ENCODE measurements around the gene THRSP. TPM values are rescaled to one million over a fixed set of nuclear protein-coding genes. Genes with fewer than 3 reads are reported as not detected.

THRSP gene
- total RNA-seq, 2 experiments from 2014 or later, result not detected

DNA sequence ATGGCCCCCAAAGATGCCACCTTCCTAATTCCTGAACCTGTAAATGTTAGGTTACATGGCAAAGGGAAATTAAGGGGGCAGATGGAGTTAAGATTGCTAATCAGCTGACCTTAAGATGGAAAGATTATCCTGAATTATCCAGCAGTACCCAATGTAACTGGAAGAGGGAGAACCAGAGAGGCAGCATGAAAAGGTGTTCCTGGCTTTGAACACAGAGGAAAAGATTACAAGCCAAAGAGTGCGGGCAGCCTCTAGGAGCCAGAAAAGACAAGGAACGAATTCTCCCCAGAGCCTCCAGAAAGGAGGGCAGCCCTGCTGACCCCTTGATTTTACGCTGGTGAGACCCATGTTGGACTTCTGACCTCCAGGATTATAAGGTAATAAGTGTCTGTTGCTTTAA lies 15.1 kb upstream of the THRSP start:
- DNase-seq, result no peak
- TF ChIP-seq, protein P1, sequence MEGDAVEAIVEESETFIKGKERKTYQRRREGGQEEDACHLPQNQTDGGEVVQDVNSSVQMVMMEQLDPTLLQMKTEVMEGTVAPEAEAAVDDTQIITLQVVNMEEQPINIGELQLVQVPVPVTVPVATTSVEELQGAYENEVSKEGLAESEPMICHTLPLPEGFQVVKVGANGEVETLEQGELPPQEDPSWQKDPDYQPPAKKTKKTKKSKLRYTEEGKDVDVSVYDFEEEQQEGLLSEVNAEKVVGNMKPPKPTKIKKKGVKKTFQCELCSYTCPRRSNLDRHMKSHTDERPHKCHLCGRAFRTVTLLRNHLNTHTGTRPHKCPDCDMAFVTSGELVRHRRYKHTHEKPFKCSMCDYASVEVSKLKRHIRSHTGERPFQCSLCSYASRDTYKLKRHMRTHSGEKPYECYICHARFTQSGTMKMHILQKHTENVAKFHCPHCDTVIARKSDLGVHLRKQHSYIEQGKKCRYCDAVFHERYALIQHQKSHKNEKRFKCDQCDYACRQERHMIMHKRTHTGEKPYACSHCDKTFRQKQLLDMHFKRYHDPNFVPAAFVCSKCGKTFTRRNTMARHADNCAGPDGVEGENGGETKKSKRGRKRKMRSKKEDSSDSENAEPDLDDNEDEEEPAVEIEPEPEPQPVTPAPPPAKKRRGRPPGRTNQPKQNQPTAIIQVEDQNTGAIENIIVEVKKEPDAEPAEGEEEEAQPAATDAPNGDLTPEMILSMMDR (IDR thresholded peaks at IDR 0.05), result no peak
- H3K27me3 ChIP-seq (ENCODE audit: control insufficient read depth in 1 of 2, insufficient read depth in 2 of 2, low read length in 2 of 2), result no peaks in the 10 kb centered on the region

DNA sequence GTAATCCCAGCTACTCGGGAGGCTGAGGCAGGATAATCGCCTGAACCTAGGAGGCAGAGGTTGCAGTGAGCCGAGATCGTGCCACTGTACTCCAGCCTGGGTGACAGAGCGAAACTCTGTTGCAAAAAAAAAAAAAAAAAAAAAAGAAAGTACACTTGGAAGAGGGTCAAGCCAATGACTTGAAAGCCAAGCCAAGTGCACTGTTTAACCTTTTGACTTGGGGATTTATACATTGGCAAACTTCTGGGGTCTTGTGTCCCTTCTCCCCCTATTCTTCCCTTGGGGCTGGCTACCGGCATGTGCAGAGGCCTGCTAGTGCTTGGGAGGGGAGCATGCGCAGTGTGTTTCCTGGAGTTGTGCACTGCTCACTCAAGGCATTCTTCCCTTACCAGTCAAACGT lies 14.3 kb upstream of the THRSP start:
- H3K36me3 Mint-ChIP-seq (ENCODE audit: low read depth), result no peaks in the 10 kb centered on the region
- CTCF ChIA-PET, result no interaction called here
- Histone ChIP-seq H3K4me3 (ENCODE audit: low read length) (no peak overlapping the region), H3K27ac (ENCODE audit: low read depth in 1 of 2, low read length in 2 of 2) (no peak overlapping the region), H3K27me3 (ENCODE audit: control insufficient read depth in 1 of 2, insufficient read depth in 2 of 2, low read length in 2 of 2) (no peaks in the 10 kb centered on the region), H3K4me1 (ENCODE audit: insufficient read depth, low read length) (peaks cover 10% of the 10 kb centered on the region), H3K9me3 (ENCODE audit: control insufficient read depth in 1 of 2, insufficient read depth in 1 of 2, low read length in 2 of 2) (no peaks in the 10 kb centered on the region), H3K36me3 (ENCODE audit: insufficient read depth, low read length) (no peaks in the 10 kb centered on the region)
- H3K27me3 Mint-ChIP-seq, result no peaks in the 10 kb centered on the region
- ATAC-seq (ENCODE audit: poor library complexity) (no peak), DNase-seq (no peak)
- no peak overlapping the region for H3K27ac Mint-ChIP-seq
- no peaks in the 10 kb centered on the region for H3K9me3 Mint-ChIP-seq
- intact Hi-C loops (cut with DNase I, micrococcal nuclease), result loop anchor here in 1 of 2 experiments (5.0 kb wide), 1 partner anchor 272 kb away; no protein-coding TSS in a partner anchor
- TF ChIP-seq, protein P1 (IDR thresholded peaks at IDR 0.05), result no peak
- POLR2A ChIA-PET, result no interaction called here
- H3K4me1 Mint-ChIP-seq (ENCODE audit: low read depth), result peaks cover 9% of the 10 kb centered on the region
- no peak overlapping the region for H3K4me3 Mint-ChIP-seq

More for the DNA sequence above, 15.1 kb upstream of the THRSP start:
- ChIA-PET POLR2A (no interaction called here), CTCF (no interaction called here)
- H3K27me3 Mint-ChIP-seq, result no peaks in the 10 kb centered on the region
- H3K4me3 Mint-ChIP-seq, result no peak overlapping the region
- ATAC-seq (ENCODE audit: poor library complexity), result no peak
- Histone ChIP-seq H3K9me3 (ENCODE audit: control insufficient read depth in 1 of 2, insufficient read depth in 1 of 2, low read length in 2 of 2) (no peaks in the 10 kb centered on the region), H3K4me3 (ENCODE audit: low read length) (no peak overlapping the region), H3K27ac (ENCODE audit: low read depth in 1 of 2, low read length in 2 of 2) (no peak overlapping the region), H3K36me3 (ENCODE audit: insufficient read depth, low read length) (no peaks in the 10 kb centered on the region), H3K4me1 (ENCODE audit: insufficient read depth, low read length) (peaks cover 10% of the 10 kb centered on the region)
- peaks cover 9% of the 10 kb centered on the region for H3K4me1 Mint-ChIP-seq (ENCODE audit: low read depth)
- no peaks in the 10 kb centered on the region for H3K9me3 Mint-ChIP-seq
- intact Hi-C loops (cut with DNase I, micrococcal nuclease), result loop anchor here in 1 of 2 experiments (5.0 kb wide), 1 partner anchor 271 kb away; no protein-coding TSS in a partner anchor
- H3K36me3 Mint-ChIP-seq (ENCODE audit: low read depth), result no peaks in the 10 kb centered on the region
- H3K27ac Mint-ChIP-seq, result no peak overlapping the region

DNA sequence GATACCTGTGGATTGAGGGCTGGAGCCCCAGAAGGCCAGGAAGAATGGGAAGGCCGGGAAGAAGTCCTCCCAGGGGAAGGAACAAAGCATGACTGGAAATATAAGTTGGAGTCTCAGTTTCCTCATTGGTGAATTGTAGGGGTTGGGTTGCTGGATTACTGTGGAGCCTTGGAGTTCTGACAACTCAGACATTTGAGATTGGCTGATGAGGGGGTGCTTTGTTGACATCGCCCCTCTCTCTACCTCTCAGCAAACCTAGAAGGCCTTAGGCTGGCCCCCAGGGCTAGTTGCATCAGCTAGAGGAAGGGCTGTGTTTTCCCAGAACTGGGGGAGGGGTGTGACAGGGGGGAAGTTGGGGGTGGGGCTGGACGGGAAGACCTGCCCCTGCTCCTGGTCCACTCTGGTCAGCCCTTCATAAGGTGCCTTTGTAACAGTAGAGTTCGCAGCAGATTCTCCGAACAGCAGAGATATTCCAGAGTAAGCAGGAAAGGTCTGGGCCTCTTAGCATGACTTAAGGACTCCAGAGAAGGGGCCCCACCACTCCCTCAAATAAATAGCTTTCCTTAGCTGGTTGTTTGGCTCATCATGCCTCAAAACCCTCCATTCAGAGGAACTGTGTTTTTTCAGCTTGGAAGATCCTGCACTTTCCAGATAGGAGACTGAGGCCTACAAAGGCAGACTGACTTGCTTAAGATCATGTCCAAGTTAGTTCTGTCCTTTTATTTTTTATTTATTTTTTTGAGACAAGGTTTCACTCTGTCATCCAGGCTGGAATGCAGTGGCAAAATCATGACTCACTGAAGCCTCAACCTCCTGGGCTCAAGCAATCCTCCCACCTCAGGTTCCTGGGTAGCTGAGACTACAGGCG lies 12.5 kb upstream of the THRSP start:
- DNase-seq (no peak), ATAC-seq (ENCODE audit: poor library complexity) (no peak)
- no peaks in the 10 kb centered on the region for H3K9me3 Mint-ChIP-seq
- H3K27me3 Mint-ChIP-seq, result no peaks in the 10 kb centered on the region
- POLR2A ChIA-PET, result no interaction called here
- TF ChIP-seq, protein P1 (IDR thresholded peaks at IDR 0.05), result no peak
- Histone ChIP-seq H3K27me3 (ENCODE audit: control insufficient read depth in 1 of 2, insufficient read depth in 2 of 2, low read length in 2 of 2) (no peaks in the 10 kb centered on the region), H3K4me1 (ENCODE audit: insufficient read depth, low read length) (peaks cover 3% of the 10 kb centered on the region), H3K4me3 (ENCODE audit: low read length) (no peak overlapping the region), H3K9me3 (ENCODE audit: control insufficient read depth in 1 of 2, insufficient read depth in 1 of 2, low read length in 2 of 2) (no peaks in the 10 kb centered on the region), H3K36me3 (ENCODE audit: insufficient read depth, low read length) (no peaks in the 10 kb centered on the region), H3K27ac (ENCODE audit: low read depth in 1 of 2, low read length in 2 of 2) (no peak overlapping the region)
- no peaks in the 10 kb centered on the region for H3K36me3 Mint-ChIP-seq (ENCODE audit: low read depth)
- H3K27ac Mint-ChIP-seq, result no peak overlapping the region
- no peaks in the 10 kb centered on the region for H3K4me1 Mint-ChIP-seq (ENCODE audit: low read depth)
- intact Hi-C loops (cut with DNase I, micrococcal nuclease), result no loop called here
- CTCF ChIA-PET, result no interaction called here
- no peak overlapping the region for H3K4me3 Mint-ChIP-seq

Data from CD4-positive, alpha-beta T cell (primary cell).